GM18951 (cell line): ENCODE data around the gene HLA-DPA1.
"Not testable (repeated sequence)": the region's sequence is repeated elsewhere in the genome, so short reads cannot be mapped to it uniquely, and the experiment has no call there.

ENCODE experiments used
- POLR2A ChIP-seq: IDR thresholded peaks from 4 replicates; pipeline ENCODE4 v1.6.1; 2011; ENCODE audit warnings: mild to moderate bottlenecking; ENCODE audit not compliant: insufficient read length, insufficient read depth; ENCODE audit errors: extremely low read depth
- in situ Hi-C: fragments of 300-500 bp; cut with MboI; formaldehyde crosslinking; loops from one replicate; pipeline ENCODE4 v1.12.0; 2022; ENCODE audit warnings: low sequenced_read_pairs, mixed read lengths, inconsistent platforms; ENCODE audit not compliant: unreplicated experiment

The HLA-DPA1 gene

GRCh38 chr6:33065312-33065711, 8.1 kb downstream of the HLA-DPA1 start:
- in situ Hi-C loops = loop anchor here (5.0 kb wide), 1 partner anchor 38 kb away; no protein-coding TSS in a partner anchor
- TF ChIP-seq POLR2A = no peak

DNA sequence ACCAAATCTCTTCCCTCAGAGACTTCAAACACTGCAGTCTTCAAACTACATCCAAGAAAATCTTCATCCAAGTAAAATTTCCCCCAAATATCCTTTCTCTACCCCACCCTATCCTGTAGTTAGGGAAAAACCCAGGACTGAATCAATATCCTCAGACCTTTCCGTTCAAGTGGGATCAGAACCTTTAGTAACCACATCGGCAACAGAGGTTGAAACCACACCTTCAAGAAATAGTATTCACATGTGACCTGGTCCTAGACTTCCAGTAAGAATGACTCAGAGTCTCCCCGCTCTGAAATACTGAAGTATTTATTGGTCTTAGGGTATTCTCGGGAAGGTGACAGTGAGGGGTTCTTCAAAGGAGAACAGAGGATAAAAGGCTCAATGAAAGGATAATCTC, 8.7 kb downstream of the HLA-DPA1 start:
- TF ChIP-seq POLR2A = no peak
- in situ Hi-C loops = loop anchor here (5.0 kb wide), 1 partner anchor 37 kb away; no protein-coding TSS in a partner anchor

- in situ Hi-C loops = not testable (repeated sequence)
Measured at GRCh38 chr6:33063435-33063834, 10.0 kb downstream of the HLA-DPA1 start.

GRCh38 chr6:33061987-33062386, 11.5 kb downstream of the HLA-DPA1 start:
- in situ Hi-C loops = no loop called here
- TF ChIP-seq POLR2A = no peak

DNA sequence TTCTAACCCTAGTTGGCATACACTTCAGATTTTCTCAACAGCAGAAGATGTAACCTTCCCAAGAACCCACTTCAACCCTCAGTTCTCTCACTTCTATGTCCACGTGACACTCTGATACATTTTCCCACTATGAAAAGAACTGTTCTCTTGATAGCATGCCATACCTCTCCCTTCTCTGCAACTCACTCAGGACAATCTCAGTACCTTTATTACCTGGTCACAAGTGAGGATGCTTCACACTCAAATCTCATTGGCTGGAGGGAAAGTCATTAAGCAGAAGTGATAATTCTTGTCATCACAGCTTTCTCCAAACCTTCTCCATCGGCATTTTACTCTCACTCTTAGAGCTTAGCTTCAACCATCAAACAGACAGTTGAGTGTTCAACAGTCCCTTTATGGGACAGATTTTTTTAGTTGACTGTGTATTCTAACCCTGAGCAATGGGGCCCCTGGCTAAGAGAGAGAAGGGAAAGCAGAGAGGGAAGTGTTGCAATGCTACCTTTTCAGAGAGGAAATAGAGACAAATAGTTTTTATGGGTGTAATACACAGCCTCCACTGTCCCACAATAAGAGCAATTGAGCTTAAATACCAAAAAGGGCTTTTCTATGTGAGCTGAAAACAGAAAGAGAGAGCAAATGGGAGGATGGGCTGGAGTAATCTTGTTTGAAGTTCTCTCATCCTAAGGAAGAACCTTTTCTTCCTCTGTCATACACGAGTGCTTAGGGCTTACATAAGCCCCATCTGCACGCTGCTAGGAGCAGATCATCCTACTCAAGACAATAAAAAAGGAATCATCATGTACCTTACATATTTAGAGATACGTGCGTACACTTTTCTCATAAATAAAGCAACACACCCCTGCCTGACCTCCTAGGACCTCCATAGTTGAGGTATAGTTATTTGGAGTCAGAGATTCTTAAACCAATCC, 16.0 kb downstream of the HLA-DPA1 start:
- no peak for TF ChIP-seq POLR2A
- in situ Hi-C loops = no loop called here

DNA sequence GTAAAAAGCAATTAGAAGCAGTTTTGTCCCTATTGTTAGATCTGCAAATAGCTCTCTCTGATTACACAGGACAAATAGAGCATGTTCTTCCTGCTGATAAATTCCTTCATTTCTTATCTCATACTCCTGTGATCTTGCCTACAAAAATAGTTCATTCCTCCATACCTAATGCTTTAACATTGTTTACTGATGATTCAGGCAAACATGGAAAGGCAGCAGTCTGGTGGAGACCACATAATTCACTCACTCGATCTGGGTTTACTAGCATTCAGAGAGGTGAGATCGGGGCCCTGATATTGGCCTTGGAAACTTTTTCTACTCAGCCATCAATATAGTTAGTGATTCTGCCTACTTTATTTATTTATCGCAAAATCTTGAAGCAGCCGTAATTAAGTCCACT, 20.2 kb downstream of the HLA-DPA1 start:
- in situ Hi-C loops = no loop called here
- no peak for TF ChIP-seq POLR2A

GRCh38 chr6:33052627-33053026, 20.8 kb downstream of the HLA-DPA1 start:
- in situ Hi-C loops = no loop called here
- TF ChIP-seq POLR2A = no peak

GRCh38 chr6:33050014-33050810, 23.2 kb downstream of the HLA-DPA1 start:
- in situ Hi-C loops = no loop called here
- no peak for TF ChIP-seq POLR2A

DNA sequence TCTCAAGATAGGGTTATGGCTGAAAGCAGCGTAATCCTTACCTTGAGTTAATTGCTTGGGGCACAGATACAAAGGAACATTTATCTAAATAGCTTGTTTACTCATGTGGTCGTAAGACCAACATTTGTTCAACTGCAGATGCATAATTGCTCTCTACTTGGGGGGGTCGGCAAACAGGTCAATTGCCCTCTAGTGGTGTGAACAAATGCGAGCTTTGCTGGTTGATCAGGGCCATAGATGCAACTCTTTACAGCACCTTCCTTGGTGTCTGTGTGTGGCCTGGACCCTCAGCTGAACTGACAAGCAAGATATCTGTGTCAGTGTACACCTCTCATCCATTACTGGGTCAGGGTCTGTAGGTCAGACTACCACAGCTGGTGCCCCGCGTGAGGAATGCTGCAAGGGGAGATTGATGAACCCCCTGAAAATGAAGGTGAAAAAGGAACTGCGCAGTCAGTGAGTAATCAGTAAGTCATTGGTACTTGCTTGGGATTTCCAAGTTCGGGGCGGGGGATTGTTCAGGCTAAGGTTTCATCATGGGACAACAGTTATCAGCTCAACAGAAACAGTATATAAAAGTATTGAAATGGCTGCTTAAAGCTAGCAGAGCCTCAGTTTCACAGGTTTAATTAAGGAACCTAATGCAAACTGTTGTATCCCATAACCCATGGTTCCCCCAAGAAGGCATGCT, 24.0 kb downstream of the HLA-DPA1 start:
- in situ Hi-C loops = no loop called here

DNA sequence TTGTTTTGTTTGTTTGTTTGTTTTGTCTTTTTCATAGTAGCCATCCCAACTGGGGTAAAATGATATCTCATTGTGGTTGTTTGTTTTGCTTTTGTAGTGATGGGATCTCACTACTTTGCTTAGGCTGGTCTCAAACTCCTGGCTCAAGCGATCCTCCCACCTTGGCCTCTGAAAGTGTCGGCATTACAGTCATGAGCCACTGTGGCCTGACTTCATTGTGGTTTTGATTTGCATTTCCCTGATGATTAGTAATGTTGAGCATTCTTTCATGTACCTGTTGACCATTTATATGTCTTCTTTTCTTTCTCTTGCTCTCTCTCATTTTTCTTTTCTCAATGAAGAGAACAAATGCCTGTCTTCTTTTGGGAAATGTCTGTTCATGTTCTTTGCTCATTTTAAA, 33.3 kb downstream of the HLA-DPA1 start:
- TF ChIP-seq POLR2A = no peak
- in situ Hi-C loops = no loop called here

More for the DNA sequence above, 24.0 kb downstream of the HLA-DPA1 start:
- TF ChIP-seq POLR2A = no peak

DNA sequence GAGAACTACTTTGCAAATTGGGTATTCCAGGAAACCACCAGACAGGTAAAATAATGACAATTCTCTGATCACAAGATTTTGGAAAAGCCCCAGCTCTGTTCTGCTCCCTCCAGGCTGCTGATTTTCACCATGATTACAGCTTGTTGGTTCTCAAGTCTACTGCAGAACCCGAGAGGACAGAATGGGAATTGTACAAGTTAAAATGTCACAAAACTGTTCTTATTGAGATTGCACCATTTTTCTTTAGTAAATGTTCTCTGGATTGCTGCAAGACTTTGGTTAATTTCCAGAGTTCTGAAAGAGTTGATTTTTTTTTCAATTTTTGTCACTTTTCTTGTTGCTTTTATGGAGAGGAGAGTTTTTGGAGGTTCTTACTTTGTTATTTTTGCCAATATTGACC, 36.9 kb downstream of the HLA-DPA1 start:
- in situ Hi-C loops = no loop called here
- TF ChIP-seq POLR2A = no peak

GRCh38 chr6:33034554-33034953, 38.9 kb downstream of the HLA-DPA1 start:
- TF ChIP-seq POLR2A = no peak
- in situ Hi-C loops = no loop called here

GRCh38 chr6:33030245-33030644, 43.2 kb downstream of the HLA-DPA1 start:
- no peak for TF ChIP-seq POLR2A
- in situ Hi-C loops = no loop called here
